Body of pancreas (tissue), 4 donors: ENCODE results near the gene BTN3A1.

Experiments
- CTCF ChIP-seq, 7 experiments: fragments of 450-650 bp in 4 of 7; fragments of 200-600 bp in 3 of 7; sonication (generic) in 3 of 7; IDR thresholded peaks; one replicate each; pipeline ENCODE4 v1.5.1; 2016 to 2019; ENCODE audit warnings: antibody characterized with exemption in 7 of 7
- POLR2A ChIP-seq, 3 donors: fragments of 450-650 bp; IDR thresholded peaks; one replicate each; pipeline ENCODE4 v1.6.1; 2016; ENCODE audit warnings: antibody characterized with exemption in 3 of 3, mild to moderate bottlenecking in 2 of 3

GRCh38 chr6:26363882-26364701 is 38.0 kb upstream of the BTN3A1 start:
- no peak for TF ChIP-seq CTCF (IDR thresholded peaks at IDR 0.05)
- TF ChIP-seq POLR2A (IDR thresholded peaks at IDR 0.05), result no peak
